ENCODE measurements around the gene NR2C2. TPM values are rescaled to one million over a fixed set of nuclear protein-coding genes. Genes with fewer than 3 reads are reported as not detected.

Gene NR2C2
- total RNA-seq, 1 donor from 2014 or later, result 25.4 TPM

- intact Hi-C loops (cut with DNase I), result no loop called here
Observed at GRCh38 chr3:15045667-15046066, 98.3 kb downstream of the NR2C2 start.

DNA sequence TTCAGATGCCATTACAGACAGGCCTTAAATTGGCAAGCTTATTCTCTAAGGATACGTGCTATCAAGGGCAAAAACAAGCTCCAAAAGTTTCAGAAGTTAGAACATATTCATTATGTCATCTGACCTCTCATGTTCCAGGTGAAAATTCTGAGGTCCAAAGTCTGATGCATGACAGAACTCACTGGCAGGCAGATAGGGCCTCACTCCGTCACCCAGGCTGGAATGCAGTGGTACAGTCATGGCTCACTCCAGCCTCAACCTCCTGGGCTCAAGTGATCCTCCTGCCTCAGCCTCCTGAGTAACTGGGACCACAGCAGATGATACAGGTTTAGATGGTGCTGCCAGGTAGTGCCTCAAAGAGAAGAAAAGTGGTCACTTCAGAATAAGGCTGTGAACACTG, 102.2 kb downstream of the NR2C2 start:
- intact Hi-C loops (cut with DNase I), result no loop called here
- ATAC-seq (ENCODE audit: poor library complexity) (no peak), DNase-seq (no peak)

More at GRCh38 chr3:15045667-15046066, 98.3 kb downstream of the NR2C2 start:
- no peak for DNase-seq
- peak; percentile 47 for ATAC-seq (ENCODE audit: poor library complexity)

DNA sequence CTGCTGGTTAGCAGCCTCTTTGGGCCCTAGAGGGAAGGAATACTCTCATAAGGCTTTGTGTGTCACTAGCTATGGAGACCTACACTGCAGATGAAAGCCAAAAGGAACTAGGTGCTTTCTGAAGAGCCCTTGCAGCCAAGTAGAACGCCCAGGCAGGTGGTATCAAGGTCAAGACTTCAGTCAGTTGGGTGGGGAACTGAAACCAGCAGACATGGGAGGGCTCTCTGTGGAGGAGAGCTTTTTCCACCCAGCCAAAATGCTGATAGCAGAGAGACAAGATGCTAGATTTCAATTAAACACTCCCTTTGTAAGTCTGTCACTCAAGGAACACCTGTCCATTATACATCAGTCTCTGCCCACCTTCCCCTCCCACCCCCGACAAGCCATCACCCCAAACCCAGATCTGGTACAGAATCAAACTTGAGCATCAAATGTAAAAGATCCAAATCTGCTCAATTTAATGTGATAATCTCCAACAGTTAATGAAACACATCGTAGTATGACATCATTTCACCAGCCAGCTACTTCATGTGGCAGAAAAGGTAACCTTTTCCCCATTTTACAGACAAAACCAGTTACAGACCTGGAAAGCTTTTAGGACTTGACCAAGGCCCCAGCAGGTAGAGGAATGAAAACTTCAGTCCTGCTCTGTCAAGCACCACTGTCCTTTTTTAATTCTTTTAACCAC, 103.2 kb downstream of the NR2C2 start:
- no peak for ATAC-seq (ENCODE audit: poor library complexity)
- intact Hi-C loops (cut with DNase I), result no loop called here
- no peak for DNase-seq

DNA sequence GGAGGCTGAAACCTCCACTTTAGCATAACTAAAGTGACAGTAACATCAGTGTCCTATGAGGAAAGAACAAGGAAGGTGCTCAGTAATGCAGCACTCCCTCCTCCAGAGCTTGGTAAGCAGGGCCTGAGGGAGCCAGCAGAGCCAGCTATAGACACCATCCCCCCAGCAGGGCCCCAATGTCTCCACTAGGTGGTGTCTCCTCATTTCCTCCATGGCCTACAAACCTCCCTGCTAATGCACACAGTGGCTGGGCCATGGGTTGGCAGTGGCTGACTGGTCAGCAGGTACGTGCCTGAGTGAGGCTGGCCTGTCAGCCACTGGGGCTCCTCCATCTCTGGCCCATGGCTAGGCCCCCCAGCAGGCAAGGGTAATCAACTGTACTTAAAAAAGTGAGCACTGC, 104.1 kb downstream of the NR2C2 start:
- ATAC-seq (ENCODE audit: poor library complexity), result peak; percentile 59
- intact Hi-C loops (cut with DNase I), result no loop called here
- no peak for DNase-seq

GRCh38 chr3:15052335-15053242, 105.2 kb downstream of the NR2C2 start:
- DNase-seq (no peak), ATAC-seq (ENCODE audit: poor library complexity) (no peak)
- intact Hi-C loops (cut with DNase I), result no loop called here

DNA sequence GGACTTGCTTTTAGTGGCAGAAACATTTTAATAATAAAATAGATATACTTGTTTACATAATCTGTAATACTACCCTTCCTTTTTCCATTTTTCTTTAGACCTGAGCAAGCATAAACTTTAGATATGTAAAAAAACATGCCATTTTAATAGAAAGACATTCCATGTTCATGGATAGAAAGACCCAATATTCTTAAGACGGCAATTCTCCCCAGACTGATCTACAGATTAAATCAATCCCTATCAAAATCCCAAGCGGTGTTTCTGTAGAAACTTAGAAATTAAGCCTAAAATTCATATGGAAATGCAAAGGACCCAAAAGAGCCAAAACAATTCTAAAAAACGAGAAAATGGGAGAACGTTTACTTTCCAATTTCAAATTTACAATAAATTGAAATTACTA, 106.2 kb downstream of the NR2C2 start:
- ATAC-seq (ENCODE audit: poor library complexity) (no peak), DNase-seq (no peak)
- intact Hi-C loops (cut with DNase I), result no loop called here

- intact Hi-C loops (cut with DNase I), result no loop called here
- ATAC-seq (ENCODE audit: poor library complexity), result no peak
- DNase-seq, result no peak
Observed at GRCh38 chr3:15055019-15055557, 107.7 kb downstream of the NR2C2 start.

DNA sequence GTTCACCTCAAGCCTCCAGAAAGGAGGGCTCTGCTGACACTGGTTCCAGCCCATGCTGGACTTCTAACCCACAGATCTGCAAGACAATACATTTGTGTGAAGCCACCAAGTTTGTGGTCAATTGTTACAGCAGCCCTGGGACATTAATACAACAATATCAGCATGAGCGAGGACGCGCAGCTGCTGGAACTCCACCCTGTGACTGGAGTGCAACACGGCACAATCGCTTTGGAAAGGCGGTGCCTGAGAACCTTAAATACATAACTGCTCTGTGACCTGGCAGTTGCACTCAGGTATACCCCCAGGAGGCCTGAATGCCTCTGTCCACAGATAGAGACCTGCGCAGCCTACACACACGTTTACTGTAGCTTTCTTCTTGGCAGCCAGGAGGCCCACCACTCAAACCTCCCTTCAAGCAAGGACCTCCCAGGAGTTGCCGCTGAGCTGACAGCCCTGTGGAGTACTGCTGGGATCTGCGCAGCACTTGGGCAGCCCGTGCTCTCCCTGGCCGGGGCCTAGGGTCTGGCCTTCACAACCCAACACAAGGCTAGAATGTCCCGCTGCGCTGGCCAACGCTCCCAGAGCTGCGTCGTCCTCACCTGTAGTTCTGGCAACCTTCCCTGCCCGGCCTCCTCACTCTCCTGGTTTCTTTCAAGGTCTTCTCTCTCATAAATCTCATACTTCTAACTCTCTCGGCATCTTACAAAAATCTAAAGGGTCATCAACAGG, 109.5 kb downstream of the NR2C2 start:
- intact Hi-C loops (cut with DNase I), result no loop called here
- no peak for ATAC-seq (ENCODE audit: poor library complexity)

GRCh38 chr3:15060029-15060428, 112.6 kb downstream of the NR2C2 start:
- intact Hi-C loops (cut with DNase I), result no loop called here
- DNase-seq (no peak), ATAC-seq (ENCODE audit: poor library complexity) (no peak)

More for the DNA sequence above, 109.5 kb downstream of the NR2C2 start:
- no peak for DNase-seq

GRCh38 chr3:15063238-15063637, 115.9 kb downstream of the NR2C2 start:
- ATAC-seq (ENCODE audit: poor library complexity) (peak; percentile 34), DNase-seq (no peak)

DNA sequence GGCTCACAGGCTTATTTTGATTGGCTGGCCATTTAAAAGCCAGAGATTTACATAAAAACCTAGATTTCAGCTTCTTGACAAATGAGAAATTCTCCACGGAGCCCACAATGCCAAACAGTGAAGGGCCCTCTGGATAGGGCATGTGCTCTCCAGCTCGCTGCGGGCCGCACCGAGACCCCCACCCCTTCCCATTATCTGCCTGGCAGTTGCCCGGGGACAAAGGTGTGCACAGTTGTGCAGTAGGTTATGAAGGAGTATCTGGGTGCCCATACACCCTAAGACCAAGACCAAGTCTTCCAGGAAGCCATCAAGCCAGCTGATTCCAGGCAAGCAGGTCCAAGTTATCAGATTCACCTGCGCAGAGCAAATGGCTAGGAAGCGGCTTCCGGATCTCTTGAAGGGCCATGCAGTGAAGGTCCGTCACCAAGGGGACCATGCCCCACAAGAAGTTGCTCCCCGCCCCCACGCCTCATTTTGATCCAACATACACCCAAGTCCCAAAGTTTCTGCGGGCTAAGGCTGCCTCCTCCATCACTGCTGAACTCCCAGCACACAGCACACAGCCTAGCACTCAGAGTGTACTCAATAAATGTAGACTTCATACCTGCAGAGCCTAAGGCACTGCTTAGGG, 116.4 kb downstream of the NR2C2 start:
- intact Hi-C loops (cut with DNase I), result no loop called here
- no peak for DNase-seq
- peak; percentile 1 for ATAC-seq (ENCODE audit: poor library complexity)

More at GRCh38 chr3:15063238-15063637, 115.9 kb downstream of the NR2C2 start:
- intact Hi-C loops (cut with DNase I), result no loop called here

DNA sequence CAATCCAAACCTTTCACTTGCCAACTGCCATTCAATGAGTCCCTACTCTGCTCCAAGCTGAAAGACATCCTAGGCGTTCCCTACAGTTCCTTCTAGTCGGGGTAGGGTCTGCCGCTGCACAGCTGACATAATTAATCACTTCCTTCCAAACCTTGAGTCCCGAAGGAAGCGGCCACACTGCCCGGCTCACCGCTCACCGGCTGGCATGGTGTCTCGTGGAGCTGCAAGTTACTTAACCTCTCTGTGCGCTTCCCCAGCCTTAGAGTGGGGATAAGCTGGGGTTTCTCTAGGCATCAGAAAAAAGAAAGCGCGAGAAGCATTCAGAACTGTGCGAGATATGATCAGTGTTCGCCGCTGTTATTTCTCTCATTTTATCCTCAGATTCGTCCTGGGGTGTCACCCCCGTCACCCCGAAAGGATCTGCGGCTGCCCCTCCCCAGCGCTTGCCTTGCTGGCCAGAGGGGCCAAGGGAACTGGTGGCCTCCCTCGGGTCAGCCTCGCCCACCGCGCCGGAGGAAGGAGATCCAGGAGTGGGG, 117.0 kb downstream of the NR2C2 start:
- ATAC-seq (ENCODE audit: poor library complexity), result peak; percentile 45
- no peak for DNase-seq
- intact Hi-C loops (cut with DNase I), result no loop called here

DNA sequence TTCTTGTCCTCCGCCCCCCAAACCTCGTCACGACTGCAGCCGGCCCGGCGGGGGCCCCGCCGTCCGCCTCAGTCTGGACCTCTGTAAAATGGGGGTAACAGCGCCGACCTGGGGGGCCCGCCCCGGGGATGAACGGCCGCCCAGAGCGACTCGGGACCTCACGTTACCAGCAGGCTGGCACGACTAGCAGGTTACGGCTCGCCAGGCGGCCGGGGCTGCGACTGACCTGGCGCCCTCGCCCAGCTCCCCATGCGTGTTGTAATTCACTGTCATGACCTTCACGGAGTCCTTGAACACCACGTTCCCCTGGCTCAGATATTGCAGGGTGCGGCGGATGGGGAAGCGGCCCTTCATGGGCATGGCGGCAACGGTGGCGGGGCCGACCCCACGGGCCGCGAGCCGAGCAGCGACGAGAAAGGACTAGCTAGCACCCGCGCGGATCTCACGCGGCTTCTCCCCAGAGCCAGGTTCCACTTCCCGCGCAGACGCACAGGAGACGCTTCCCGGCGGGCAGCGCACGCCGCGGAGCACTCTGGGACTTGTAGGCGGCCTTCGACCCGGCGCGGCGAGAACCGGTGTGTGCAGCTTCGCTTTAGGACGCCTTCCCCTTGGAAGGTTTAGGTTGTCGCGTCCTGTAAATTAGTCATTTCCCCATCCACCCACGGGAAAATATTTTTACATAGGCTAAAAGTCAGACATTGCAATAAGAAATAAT, 117.6 kb downstream of the NR2C2 start, which contains the start of gene MRPS25:
Gene MRPS25, minus strand, starts transcription at position 481 of the 715 bp plus-strand sequence. Its CDS starts 121 bp downstream, at position 360.
- ATAC-seq (ENCODE audit: poor library complexity), result peak; percentile 97
- intact Hi-C loops (cut with DNase I), result no loop called here

GRCh38 chr3:15065550-15066007, 118.2 kb downstream of the NR2C2 start:
- ATAC-seq (ENCODE audit: poor library complexity) (no peak), DNase-seq (no peak)
- intact Hi-C loops (cut with DNase I), result no loop called here

More for the DNA sequence above, 117.6 kb downstream of the NR2C2 start, which contains the start of gene MRPS25:
- peak; percentile 96 for DNase-seq

GRCh38 chr3:15066467-15066866, 119.1 kb downstream of the NR2C2 start:
- intact Hi-C loops (cut with DNase I), result no loop called here
- ATAC-seq (ENCODE audit: poor library complexity) (no peak), DNase-seq (no peak)

- ATAC-seq (ENCODE audit: poor library complexity), result no peak
- DNase-seq, result no peak
- intact Hi-C loops (cut with DNase I), result no loop called here
Observed at GRCh38 chr3:15069441-15069840, 122.1 kb downstream of the NR2C2 start.

DNA sequence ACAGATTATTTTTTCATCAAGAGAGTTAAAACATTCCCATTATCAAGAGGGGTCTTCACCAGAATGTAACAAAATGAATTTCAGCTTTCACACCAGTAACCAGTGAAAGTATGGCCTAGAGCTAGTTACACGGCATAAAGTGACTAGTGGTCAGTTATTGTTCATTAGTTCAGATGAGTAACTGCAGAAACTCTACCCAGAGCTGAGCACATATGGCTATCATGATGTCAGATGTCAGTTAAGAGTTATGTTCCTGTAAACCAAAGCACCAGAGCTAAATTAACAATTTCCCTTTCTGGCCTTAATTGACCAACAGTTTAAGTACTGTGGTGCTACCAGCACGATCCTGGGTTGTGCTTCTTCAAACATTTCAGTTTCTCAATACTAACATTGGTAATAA, 124.3 kb downstream of the NR2C2 start:
- DNase-seq (no peak), ATAC-seq (ENCODE audit: poor library complexity) (no peak)
- intact Hi-C loops (cut with DNase I), result no loop called here
